Medulla oblongata (tissue), 1 donor: ENCODE measurements around the gene FSIP1.

Source experiments
- DNase-seq: peaks from one replicate; pipeline ENCODE4 v3.0.0-alpha.2; 2015; ENCODE audit errors: extremely low spot score

The FSIP1 gene

GRCh38 chr15:39593656-39594445 is 188.8 kb downstream of the FSIP1 start:
- DNase-seq: no peak

- DNase-seq: no peak
These were observed 189.5 kb downstream of the FSIP1 start for GRCh38 chr15:39593071-39593655.

- DNase-seq: no peak
These were observed 190.1 kb downstream of the FSIP1 start for GRCh38 chr15:39592500-39592899.

GRCh38 chr15:39591896-39592315 is 190.7 kb downstream of the FSIP1 start:
- no peak for DNase-seq

- DNase-seq: no peak
These were observed 191.3 kb downstream of the FSIP1 start for GRCh38 chr15:39591141-39591895.

GRCh38 chr15:39589815-39590644 is 192.6 kb downstream of the FSIP1 start:
- no peak for DNase-seq

- no peak for DNase-seq
These were observed 193.3 kb downstream of the FSIP1 start for GRCh38 chr15:39589193-39589814.

- no peak for DNase-seq
These were observed 194.0 kb downstream of the FSIP1 start for GRCh38 chr15:39588531-39589192.

- DNase-seq: no peak
These were observed 194.7 kb downstream of the FSIP1 start for GRCh38 chr15:39587731-39588530.

- no peak for DNase-seq
These were observed 195.4 kb downstream of the FSIP1 start for GRCh38 chr15:39587096-39587721.

- DNase-seq: no peak
These were observed 196.1 kb downstream of the FSIP1 start for GRCh38 chr15:39586387-39587095.

GRCh38 chr15:39585871-39586301 is 196.8 kb downstream of the FSIP1 start:
- no peak for DNase-seq

- DNase-seq: no peak
These were observed 197.2 kb downstream of the FSIP1 start for GRCh38 chr15:39585389-39585841.

GRCh38 chr15:39584662-39585388 is 197.8 kb downstream of the FSIP1 start:
- DNase-seq: no peak

- no peak for DNase-seq
These were observed 198.4 kb downstream of the FSIP1 start for GRCh38 chr15:39584266-39584659.

GRCh38 chr15:39583596-39584265 is 198.9 kb downstream of the FSIP1 start:
- no peak for DNase-seq

- DNase-seq: no peak
These were observed 199.6 kb downstream of the FSIP1 start for GRCh38 chr15:39582977-39583595.
